ENCODE data around the gene SLC12A8. TPM values are rescaled to one million over a fixed set of nuclear protein-coding genes. Genes with fewer than 3 reads are reported as not detected.

SLC12A8 gene
- total and polyA plus RNA-seq, 2 donors from 2014 or later = 5.4 to 29.1 TPM

DNA sequence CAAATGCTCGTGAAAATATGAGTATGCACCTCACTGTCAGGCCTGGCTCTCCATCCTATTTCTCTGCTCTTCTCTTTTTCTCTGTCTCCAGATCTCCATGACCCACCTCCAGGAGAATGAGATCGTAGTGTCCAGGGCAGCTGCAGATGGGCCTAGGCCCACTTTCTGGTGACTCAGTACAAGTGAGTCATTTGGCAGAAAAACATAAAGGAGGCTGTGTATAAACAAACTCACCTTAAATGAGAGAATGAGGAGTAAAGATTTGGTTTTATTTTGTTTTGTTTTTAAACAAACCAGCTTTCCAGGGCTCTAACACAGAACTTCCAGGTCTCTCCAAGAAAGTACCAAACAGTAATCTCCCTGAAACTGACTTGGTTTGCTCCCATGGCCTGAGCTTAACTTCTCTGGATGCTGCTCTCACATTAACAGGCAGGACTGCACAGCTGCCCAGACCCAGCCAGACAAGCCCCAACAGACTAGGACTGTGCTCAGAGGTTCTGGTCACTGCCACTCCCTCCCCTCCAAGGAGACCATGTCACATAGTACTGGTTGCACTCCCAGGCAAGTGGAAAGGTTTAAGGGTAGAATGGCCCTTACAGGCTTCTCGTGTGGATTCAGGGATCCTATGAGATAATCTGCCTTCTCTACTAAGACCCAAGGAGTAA is 155.2 kb downstream of the SLC12A8 start:
- H3K9ac ChIP-seq (ENCODE audit: low read length in 3 of 3) = no peak overlapping the region
- no peaks in the 10 kb centered on the region for H3K27me3 ChIP-seq (ENCODE audit: control insufficient read depth, insufficient read depth, low read length)
- TF ChIP-seq, protein P1, sequence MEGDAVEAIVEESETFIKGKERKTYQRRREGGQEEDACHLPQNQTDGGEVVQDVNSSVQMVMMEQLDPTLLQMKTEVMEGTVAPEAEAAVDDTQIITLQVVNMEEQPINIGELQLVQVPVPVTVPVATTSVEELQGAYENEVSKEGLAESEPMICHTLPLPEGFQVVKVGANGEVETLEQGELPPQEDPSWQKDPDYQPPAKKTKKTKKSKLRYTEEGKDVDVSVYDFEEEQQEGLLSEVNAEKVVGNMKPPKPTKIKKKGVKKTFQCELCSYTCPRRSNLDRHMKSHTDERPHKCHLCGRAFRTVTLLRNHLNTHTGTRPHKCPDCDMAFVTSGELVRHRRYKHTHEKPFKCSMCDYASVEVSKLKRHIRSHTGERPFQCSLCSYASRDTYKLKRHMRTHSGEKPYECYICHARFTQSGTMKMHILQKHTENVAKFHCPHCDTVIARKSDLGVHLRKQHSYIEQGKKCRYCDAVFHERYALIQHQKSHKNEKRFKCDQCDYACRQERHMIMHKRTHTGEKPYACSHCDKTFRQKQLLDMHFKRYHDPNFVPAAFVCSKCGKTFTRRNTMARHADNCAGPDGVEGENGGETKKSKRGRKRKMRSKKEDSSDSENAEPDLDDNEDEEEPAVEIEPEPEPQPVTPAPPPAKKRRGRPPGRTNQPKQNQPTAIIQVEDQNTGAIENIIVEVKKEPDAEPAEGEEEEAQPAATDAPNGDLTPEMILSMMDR (IDR thresholded peaks at IDR 0.05; ENCODE audit: borderline replicate concordance, extremely low read depth, insufficient read depth) = no peak
- peaks cover 0 to 21% (median 8%) of the 10 kb centered on the region in 3 donors for H3K4me1 ChIP-seq (ENCODE audit: control insufficient read depth in 2 of 3, insufficient read depth in 2 of 3, low read depth in 1 of 3, low read length in 3 of 3)
- no peak overlapping the region for H3K4me3 ChIP-seq (ENCODE audit: low read length in 3 of 3)
- no peak for FAIRE-seq
- DNase-seq = no peak
- H3K36me3 ChIP-seq (ENCODE audit: control insufficient read depth in 2 of 3, insufficient read depth in 3 of 3, low read length in 3 of 3) = no peaks in the 10 kb centered on the region
- intact Hi-C loops (cut with DNase I) = no loop called here
- H3K9me3 ChIP-seq (ENCODE audit: control insufficient read depth in 2 of 3, insufficient read depth in 1 of 3, low read length in 3 of 3) = no peaks in the 10 kb centered on the region
- no peak overlapping the region for H3K27ac ChIP-seq (ENCODE audit: low read depth in 2 of 2, low read length in 2 of 2)

DNA sequence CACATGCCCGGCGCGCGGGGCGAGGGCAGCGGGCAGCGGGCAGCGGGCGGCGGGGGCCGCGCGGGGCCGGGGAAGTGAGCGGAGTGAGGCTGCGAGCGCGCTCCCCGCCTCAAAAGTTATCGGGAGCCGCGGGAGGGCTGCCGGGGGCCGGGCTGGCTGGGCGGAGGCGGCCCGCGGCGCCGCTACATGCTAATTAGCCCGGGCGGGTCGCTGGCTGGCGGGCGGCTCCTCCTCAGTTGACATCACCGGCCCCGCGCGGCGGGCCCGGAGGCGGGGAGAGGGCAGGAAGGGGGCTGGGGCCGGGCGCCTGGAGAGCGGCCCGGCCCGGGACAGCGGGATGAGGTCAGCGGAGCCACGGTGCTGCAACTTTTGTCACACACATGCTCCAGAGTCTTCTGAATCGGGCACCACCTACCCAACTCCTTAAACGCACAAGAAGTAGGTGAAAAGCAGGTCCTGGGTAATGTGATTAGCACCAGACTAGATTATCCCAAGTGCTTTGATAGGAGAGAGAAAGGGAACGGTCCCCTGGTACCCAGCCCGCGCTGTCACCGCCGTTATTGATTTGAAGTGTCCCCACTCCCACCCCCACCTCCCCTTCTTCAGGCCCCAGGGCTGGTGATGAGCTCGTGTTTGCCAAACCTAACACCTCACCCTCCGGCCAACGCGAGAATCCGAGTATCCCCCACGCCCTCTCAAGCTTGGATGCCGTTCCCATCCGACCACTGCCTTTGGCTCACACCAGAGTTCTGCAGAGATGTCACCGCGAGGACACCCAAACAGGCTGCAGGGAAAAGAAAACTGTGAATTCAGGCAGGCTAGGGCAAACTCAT is 156.4 kb downstream of the SLC12A8 start, which contains the start of gene HEG1:
Gene HEG1, minus strand, starts transcription at position 85 of the 833 bp plus-strand sequence. CDS start 107 bp downstream, outside the sequence.
- DNase-seq = peak; percentile 80 to 96 (median 86)
- TF ChIP-seq, protein P1 (IDR thresholded peaks at IDR 0.05; ENCODE audit: borderline replicate concordance, extremely low read depth, insufficient read depth) = no peak
- FAIRE-seq = no peak
- Histone ChIP-seq H3K4me3 (ENCODE audit: low read length in 3 of 3) (peak within 1 kb of the TSS; percentile 76 to 88 (median 79)), H3K9me3 (ENCODE audit: control insufficient read depth in 2 of 3, insufficient read depth in 1 of 3, low read length in 3 of 3) (no peaks in the 10 kb centered on the region), H3K27ac (ENCODE audit: low read depth in 2 of 2, low read length in 2 of 2) (peak within 1 kb of the TSS; percentile 59 to 85), H3K36me3 (ENCODE audit: control insufficient read depth in 2 of 3, insufficient read depth in 3 of 3, low read length in 3 of 3) (no peaks in the 10 kb centered on the region), H3K4me1 (ENCODE audit: control insufficient read depth in 2 of 3, insufficient read depth in 2 of 3, low read depth in 1 of 3, low read length in 3 of 3) (peaks cover 0 to 26% (median 13%) of the 10 kb centered on the region in 3 donors), H3K9ac (ENCODE audit: low read length in 3 of 3) (peak within 1 kb of the TSS; percentile 71 to 83 (median 76)), H3K27me3 (ENCODE audit: control insufficient read depth, insufficient read depth, low read length) (no peaks in the 10 kb centered on the region)
- intact Hi-C loops (cut with DNase I) = no loop called here

DNA sequence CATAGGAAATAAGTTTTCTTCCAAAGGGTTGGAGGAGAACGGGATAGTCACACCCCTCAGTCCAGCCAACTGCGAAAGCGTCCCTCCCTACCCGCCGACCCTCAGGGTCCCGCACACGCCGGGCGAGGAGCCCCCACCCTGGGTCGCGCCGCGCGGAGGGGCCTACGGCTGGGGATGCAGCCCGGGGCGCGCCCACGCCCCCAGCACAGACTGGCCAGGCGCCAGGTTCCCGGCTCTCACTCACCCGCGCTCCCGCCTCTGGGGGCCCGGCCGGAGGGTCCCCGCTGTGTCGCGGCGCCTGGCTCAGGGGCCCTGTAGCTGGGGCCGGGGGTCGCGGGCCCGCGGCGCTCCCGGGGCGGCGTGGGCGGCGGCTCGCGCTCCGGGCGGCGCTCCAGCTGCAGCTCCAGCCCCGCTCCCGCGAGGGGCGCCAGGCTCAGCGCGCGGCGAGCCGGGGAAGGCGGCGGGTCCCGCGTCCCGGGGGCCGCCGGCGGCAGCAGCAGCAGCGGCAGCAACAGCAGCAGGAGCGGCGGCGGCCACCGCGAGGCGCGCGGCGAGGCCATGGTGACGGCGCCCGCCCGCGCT is 157.1 kb downstream of the SLC12A8 start:
- Histone ChIP-seq H3K4me1 (ENCODE audit: control insufficient read depth in 2 of 3, insufficient read depth in 2 of 3, low read depth in 1 of 3, low read length in 3 of 3) (peaks cover 0 to 26% (median 13%) of the 10 kb centered on the region in 3 donors), H3K9me3 (ENCODE audit: control insufficient read depth in 2 of 3, insufficient read depth in 1 of 3, low read length in 3 of 3) (no peaks in the 10 kb centered on the region), H3K27me3 (ENCODE audit: control insufficient read depth, insufficient read depth, low read length) (no peaks in the 10 kb centered on the region), H3K27ac (ENCODE audit: low read depth in 2 of 2, low read length in 2 of 2) (peak overlapping the region; percentile 59 to 85), H3K36me3 (ENCODE audit: control insufficient read depth in 2 of 3, insufficient read depth in 3 of 3, low read length in 3 of 3) (no peaks in the 10 kb centered on the region), H3K9ac (ENCODE audit: low read length in 3 of 3) (peak overlapping the region; percentile 71 to 83 (median 76)), H3K4me3 (ENCODE audit: low read length in 3 of 3) (peak overlapping the region; percentile 76 to 88 (median 79))
- intact Hi-C loops (cut with DNase I) = no loop called here
- DNase-seq = peak in 3 of 5 donors; percentile 70 to 81 (median 72)
- TF ChIP-seq, protein P1 (IDR thresholded peaks at IDR 0.05; ENCODE audit: borderline replicate concordance, extremely low read depth, insufficient read depth) = no peak
- no peak for FAIRE-seq

All from kidney (tissue), 14 donors.